Hepatocyte (in vitro differentiated cells): ENCODE data around the gene PTPRD.

Source experiments
- EZH2 ChIP-seq: fragments of 200-600 bp; sonication (generic); IDR thresholded peaks from 2 replicates; pipeline ENCODE4 v1.6.1; 2016; ENCODE audit warnings: antibody characterized with exemption, mild to moderate bottlenecking, borderline replicate concordance
- EZH2phosphoT487 ChIP-seq: fragments of 200-600 bp; sonication (generic); IDR thresholded peaks from one replicate; pipeline ENCODE4 v1.6.1; 2018; ENCODE audit warnings: antibody characterized with exemption, mild to moderate bottlenecking, low read depth, moderate library complexity; ENCODE audit not compliant: unreplicated experiment, severe bottlenecking
- TF ChIP-seq, protein P1 (sequence below): fragments of 200-600 bp; sonication (generic); IDR thresholded peaks from 2 replicates; pipeline ENCODE4 v1.5.1; 2016; ENCODE audit warnings: antibody characterized with exemption, mild to moderate bottlenecking; ENCODE audit not compliant: poor library complexity

DNA sequence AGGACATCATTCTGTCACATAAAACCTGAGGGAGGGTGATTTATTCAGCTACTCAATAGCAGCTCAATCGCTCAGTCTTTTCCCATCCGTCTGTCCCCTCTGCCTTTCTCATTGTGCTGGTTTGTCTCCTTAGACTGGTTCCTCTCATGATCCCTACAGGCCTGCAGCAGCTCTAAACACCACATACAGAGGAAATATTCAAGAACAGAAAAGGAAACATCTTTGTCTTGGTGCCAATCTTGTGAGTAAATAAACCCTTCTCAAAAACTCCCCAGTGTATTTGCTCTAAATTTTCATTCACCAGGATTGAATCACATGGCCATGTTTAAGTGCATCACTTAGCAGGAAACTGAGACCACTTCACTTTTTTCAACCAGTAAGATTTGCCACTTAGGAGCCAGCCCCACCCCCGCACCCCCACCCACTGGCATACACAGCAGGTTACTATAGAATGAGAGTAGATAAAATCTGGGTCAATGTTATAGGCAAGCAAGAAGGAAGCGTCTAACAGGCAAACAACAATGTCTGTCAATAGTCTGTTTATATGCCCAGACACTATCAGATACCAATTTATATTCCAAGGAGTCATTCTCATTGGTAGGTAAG lies 1917.7 kb downstream of the PTPRD start:
- TF ChIP-seq, protein P1, sequence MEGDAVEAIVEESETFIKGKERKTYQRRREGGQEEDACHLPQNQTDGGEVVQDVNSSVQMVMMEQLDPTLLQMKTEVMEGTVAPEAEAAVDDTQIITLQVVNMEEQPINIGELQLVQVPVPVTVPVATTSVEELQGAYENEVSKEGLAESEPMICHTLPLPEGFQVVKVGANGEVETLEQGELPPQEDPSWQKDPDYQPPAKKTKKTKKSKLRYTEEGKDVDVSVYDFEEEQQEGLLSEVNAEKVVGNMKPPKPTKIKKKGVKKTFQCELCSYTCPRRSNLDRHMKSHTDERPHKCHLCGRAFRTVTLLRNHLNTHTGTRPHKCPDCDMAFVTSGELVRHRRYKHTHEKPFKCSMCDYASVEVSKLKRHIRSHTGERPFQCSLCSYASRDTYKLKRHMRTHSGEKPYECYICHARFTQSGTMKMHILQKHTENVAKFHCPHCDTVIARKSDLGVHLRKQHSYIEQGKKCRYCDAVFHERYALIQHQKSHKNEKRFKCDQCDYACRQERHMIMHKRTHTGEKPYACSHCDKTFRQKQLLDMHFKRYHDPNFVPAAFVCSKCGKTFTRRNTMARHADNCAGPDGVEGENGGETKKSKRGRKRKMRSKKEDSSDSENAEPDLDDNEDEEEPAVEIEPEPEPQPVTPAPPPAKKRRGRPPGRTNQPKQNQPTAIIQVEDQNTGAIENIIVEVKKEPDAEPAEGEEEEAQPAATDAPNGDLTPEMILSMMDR: no peak
- TF ChIP-seq EZH2phosphoT487: no peak
- no peak for TF ChIP-seq EZH2
